Measurements from ENCODE around the gene LAPTM4A. TPM values are rescaled to one million over a fixed set of nuclear protein-coding genes. Genes with fewer than 3 reads are reported as not detected.

Gene LAPTM4A
- total RNA-seq, 1 donor from 2014 or later, result 74.4 TPM

GRCh38 chr2:20065885-20066602 lies 14.6 kb upstream of the LAPTM4A start:
- peaks cover 2% of the 10 kb centered on the region for H3K27me3 Mint-ChIP-seq (ENCODE audit: low read depth)
- H3K36me3 Mint-ChIP-seq (ENCODE audit: low read depth), result no peaks in the 10 kb centered on the region
- no peak for TF ChIP-seq CTCF (conservative IDR thresholded peaks at IDR 0.05)
- no peak for DNase-seq (ENCODE audit: low read depth, low spot score)
- H3K4me3 Mint-ChIP-seq, result no peak overlapping the region
- H3K4me1 Mint-ChIP-seq, result peaks cover under 1% of the 10 kb centered on the region
- peaks cover 3% of the 10 kb centered on the region for H3K9me3 Mint-ChIP-seq
- no peak overlapping the region for H3K27ac Mint-ChIP-seq (ENCODE audit: unreplicated experiment)

DNA sequence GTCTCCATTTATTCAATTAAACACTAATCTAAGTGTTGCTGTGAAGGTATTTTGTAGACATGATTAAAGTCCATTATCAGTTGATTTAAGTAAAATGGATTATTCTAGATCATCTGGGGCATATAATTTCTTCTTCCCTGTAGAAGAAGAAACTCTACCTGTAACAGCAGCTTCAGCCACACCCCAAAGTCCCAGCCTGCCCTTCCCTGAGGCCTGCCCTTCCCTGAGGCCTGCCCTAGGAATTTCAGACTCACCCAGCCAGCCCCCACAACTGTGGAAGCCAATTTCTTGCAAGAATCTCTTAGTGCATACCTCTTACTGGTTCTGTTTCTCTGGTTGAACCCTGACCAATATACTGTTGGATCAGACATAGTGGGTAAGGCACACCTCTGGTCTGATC lies 13.4 kb upstream of the LAPTM4A start:
- DNase-seq (ENCODE audit: low read depth, low spot score), result no peak
- no peaks in the 10 kb centered on the region for H3K4me1 Mint-ChIP-seq
- no peak overlapping the region for H3K4me3 Mint-ChIP-seq
- H3K9me3 Mint-ChIP-seq, result peaks cover 3% of the 10 kb centered on the region
- no peak overlapping the region for H3K27ac Mint-ChIP-seq (ENCODE audit: unreplicated experiment)
- H3K36me3 Mint-ChIP-seq (ENCODE audit: low read depth), result no peaks in the 10 kb centered on the region
- TF ChIP-seq CTCF (conservative IDR thresholded peaks at IDR 0.05), result no peak
- peaks cover 10% of the 10 kb centered on the region for H3K27me3 Mint-ChIP-seq (ENCODE audit: low read depth)

GRCh38 chr2:20064421-20064820 lies 13.0 kb upstream of the LAPTM4A start:
- Mint-ChIP-seq H3K36me3 (ENCODE audit: low read depth) (no peaks in the 10 kb centered on the region), H3K27me3 (ENCODE audit: low read depth) (peaks cover 10% of the 10 kb centered on the region), H3K27ac (ENCODE audit: unreplicated experiment) (no peak overlapping the region), H3K9me3 (peaks cover 3% of the 10 kb centered on the region), H3K4me1 (no peaks in the 10 kb centered on the region), H3K4me3 (no peak overlapping the region)
- DNase-seq (ENCODE audit: low read depth, low spot score), result no peak
- TF ChIP-seq CTCF (conservative IDR thresholded peaks at IDR 0.05), result no peak

DNA sequence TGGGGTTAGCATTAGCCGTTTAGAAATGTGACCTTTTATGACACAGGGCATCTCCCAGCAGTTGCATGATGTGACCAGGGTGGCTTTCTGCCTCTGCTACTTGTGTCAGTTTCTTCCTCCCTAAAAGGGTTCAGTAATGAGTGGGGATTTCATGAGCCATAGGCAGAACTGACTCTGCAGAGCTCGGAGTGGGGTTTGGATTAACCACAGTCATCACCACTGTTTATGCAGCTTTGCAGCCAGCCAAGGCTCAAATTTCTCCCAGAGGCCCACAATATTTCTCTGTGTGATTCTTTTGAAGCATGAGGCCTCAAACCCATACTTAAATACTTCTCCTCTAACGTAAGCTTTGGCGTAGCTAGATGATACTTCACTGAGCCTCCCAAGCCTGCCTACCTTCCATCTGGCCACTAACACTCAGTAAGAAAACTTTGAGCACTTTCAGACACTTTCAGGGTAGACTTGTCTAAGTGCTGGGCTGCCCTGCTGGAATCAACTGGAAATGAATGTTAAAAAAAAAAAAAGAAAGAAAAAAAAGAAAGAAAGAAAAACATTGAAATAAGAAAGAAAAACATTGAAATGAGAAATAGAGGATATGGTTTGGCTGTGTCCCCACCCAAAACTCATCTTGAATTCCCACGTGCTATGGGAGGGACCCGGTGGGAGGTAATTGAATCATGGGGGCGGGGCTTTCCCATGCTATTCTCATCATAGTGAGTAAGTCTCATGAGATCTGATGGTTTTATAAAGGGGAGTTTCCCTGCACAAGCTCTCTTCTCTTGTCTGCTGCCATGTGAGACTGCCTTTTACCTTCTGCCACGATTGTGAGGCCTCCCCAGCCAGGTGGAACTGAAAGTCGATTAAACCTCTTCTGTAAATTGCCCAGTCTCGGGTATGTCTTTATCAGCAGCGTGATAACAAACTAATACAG lies 11.5 kb upstream of the LAPTM4A start:
- TF ChIP-seq CTCF (conservative IDR thresholded peaks at IDR 0.05), result no peak

GRCh38 chr2:20061940-20062339 lies 10.5 kb upstream of the LAPTM4A start:
- peaks cover 18% of the 10 kb centered on the region for H3K27me3 Mint-ChIP-seq (ENCODE audit: low read depth)
- H3K36me3 Mint-ChIP-seq (ENCODE audit: low read depth), result no peaks in the 10 kb centered on the region
- DNase-seq (ENCODE audit: low read depth, low spot score), result no peak
- no peak overlapping the region for H3K4me3 Mint-ChIP-seq
- H3K27ac Mint-ChIP-seq (ENCODE audit: unreplicated experiment), result no peak overlapping the region
- TF ChIP-seq CTCF (conservative IDR thresholded peaks at IDR 0.05), result no peak
- no peaks in the 10 kb centered on the region for H3K9me3 Mint-ChIP-seq
- H3K4me1 Mint-ChIP-seq, result no peaks in the 10 kb centered on the region

More for the DNA sequence above, 11.5 kb upstream of the LAPTM4A start:
- peaks cover 10% of the 10 kb centered on the region for H3K27me3 Mint-ChIP-seq (ENCODE audit: low read depth)
- H3K9me3 Mint-ChIP-seq, result peaks cover 3% of the 10 kb centered on the region
- H3K4me3 Mint-ChIP-seq, result no peak overlapping the region
- DNase-seq (ENCODE audit: low read depth, low spot score), result no peak
- H3K4me1 Mint-ChIP-seq, result no peaks in the 10 kb centered on the region
- H3K36me3 Mint-ChIP-seq (ENCODE audit: low read depth), result no peaks in the 10 kb centered on the region
- no peak overlapping the region for H3K27ac Mint-ChIP-seq (ENCODE audit: unreplicated experiment)

All from neural crest cell (in vitro differentiated cells).